HG02798 (cell line): ENCODE data around the gene TECTA.
"Not testable (repeated sequence)": the region's sequence is repeated elsewhere in the genome, so short reads cannot be mapped to it uniquely, and the experiment has no call there.

Source experiments
- ATAC-seq: cut with Tn5 transposase; IDR thresholded peaks from one replicate; pipeline ENCODE4 v1.9.1; 2021; ENCODE audit warnings: mild to moderate bottlenecking; ENCODE audit not compliant: unreplicated experiment, poor library complexity

Gene TECTA

DNA sequence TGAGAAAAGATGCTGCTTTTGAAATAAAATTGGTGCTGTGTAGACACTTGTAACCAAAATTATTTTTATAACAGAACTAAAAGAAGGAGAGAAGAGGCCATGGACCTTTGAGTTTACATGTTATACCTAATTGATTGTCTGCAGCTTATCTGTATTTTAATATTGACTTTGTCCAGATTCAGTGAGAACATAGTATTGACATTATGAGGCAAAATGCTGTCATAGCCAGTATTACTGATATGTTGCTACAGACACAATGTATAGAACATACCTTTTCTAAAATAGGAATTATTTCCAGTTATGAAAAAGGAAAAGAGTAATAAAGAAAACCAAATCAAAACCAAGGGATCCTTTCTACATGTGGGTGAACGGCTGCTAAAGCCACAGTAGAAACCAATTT lies 11.5 kb upstream of the TECTA start:
- ATAC-seq = no peak

DNA sequence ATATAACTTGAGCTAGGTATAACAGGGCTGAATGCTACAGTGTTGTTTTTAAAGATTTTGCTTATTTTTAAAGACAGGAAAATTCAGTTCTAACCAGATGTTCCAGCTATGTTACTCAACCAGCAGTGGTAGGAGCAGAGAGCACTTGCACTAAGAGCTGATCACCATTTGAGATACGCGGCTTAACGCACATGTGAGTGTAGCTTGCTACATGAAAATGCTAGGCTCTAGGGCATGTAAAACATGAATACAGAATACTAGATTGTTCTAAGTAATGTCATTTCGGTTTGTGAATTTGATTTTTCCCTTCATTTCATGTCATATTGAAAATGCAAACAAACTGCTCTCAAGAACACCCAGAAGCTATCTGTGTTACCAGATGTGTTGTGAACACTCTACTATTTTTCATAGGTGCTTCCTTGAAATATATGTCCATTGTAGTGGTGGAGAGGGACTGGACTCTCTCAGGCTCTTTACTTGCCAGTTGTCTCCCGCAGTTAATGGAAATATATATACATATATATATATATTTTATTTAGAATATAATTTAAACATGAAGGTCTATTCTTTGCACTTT lies 10.8 kb upstream of the TECTA start:
- ATAC-seq = no peak

DNA sequence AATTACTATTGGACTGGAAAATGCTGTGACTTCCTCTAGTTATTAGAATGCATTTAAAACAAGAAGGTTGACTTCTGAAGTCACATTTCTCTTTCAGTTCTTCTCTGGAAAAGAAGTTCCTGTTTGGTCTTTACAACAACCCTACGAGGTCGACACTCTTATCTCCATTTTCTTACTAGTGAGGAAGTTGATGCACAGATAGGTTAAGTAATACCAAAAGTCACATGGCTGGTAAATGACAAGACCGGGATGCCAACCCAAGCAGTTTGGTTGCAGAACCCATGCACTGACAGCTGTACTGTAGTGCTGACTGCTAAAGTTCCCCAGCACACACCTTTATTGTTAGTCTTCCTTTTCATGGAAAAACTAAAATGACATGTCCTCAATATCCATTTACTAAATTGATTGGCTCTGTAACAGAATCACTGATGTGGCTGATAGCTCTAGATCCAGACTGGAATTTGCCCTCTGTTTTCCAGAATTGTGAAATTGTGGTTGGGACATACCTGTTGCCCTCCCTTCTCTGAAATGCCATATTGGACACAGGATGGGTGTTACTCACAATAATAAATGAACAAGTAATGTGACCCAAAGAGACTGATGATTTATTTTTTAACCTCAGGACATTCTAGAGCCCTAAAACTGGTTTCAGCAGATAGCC lies 9.4 kb upstream of the TECTA start:
- no peak for ATAC-seq

DNA sequence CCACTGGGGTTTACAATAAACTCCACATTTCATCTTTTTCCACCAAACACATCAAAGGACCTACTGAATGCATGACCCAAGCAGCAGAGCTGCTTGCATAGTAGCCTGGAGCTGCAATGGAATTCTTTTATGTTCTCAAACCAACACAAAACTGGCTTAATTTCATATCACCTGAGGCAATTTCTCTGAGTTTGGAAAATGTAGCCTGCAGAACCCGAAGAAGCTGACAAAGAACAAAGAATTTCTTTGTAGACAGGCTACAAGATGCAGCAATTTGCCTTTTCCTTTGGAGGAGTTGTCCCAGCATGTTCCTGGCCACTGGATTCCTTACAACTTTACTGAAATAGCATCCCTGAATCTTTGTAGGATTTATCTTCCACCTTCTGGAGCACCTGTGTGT lies 5.5 kb upstream of the TECTA start:
- ATAC-seq = no peak

DNA sequence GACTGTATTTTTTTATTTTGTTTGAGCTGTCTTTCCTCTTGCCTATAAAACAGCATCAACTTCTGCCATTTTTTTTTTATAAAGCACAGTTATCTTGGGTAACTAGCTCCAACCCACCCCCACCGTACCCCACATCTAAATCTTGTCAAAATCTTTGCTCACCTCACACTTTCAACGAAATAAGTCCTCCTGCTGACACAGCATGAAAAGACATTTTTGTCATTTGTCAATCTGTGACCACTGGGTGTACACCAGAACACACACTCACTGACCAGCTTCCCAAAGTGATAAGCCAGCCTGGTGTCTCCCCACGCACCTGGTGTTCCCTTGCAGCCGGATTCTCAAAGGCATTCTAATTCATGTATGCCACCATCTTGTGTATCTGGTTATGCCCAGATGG lies 1.7 kb upstream of the TECTA start:
- ATAC-seq = no peak

DNA sequence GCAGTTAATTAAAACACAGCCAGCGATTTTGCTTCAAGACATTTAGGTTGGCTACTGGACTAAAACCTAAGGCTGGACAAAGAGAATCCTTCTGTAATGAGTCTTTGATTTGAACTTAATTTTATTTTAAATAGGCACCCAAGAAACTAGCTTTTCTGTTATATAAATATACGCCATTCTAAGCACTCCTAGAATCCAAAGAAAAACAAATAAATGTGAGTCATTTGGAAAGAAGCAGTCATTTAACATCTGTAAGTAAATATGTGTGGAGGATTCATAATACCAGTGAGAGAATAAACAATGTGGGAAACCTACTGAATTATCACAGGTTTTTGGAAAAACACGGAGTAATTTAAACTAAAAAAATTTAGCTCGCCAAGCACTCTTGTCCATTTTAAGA lies 1.2 kb upstream of the TECTA start:
- no peak for ATAC-seq

DNA sequence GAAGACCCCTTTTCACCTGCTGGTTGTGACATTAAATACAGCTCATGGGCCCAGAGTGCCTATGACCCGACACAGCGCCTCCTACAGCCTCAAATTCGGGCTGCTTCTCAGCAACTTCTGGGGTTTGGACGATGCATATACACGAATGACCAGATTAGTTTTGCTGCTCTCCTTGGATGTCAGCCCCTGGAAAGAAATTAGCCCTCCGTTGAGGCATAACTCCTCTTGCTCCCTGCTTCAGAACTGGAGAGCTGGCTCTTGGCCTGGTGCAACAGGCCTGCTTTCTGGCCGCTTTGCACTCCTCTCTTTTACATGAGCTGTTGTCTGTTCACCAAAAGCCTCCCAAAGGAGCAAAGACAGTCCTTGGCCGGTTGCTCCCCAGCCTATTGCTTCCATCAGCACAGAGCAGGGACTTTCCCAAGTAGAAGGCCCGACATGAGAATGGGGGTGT lies 3.3 kb downstream of the TECTA start:
- ATAC-seq = no peak

DNA sequence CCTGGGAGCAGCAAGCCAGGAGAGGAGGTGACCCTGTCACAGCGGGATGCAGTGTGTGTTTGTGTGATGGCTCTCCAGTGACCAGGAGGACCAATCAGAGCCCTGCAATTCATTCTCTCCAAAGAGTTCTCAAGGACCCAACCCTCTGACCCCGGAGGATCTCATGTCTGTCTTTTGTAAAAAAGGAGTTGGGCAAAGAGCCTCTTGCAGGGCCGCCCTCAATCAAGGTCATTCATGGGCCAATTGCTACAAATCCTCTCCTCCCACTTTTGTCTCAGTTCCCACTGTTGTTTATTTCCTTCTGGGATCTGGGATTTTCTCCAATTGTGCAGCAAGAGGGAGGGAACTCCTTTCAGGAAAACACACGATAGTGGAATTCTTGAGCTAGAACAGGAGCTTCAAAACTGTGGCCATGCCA lies 4.0 kb downstream of the TECTA start:
- no peak for ATAC-seq

DNA sequence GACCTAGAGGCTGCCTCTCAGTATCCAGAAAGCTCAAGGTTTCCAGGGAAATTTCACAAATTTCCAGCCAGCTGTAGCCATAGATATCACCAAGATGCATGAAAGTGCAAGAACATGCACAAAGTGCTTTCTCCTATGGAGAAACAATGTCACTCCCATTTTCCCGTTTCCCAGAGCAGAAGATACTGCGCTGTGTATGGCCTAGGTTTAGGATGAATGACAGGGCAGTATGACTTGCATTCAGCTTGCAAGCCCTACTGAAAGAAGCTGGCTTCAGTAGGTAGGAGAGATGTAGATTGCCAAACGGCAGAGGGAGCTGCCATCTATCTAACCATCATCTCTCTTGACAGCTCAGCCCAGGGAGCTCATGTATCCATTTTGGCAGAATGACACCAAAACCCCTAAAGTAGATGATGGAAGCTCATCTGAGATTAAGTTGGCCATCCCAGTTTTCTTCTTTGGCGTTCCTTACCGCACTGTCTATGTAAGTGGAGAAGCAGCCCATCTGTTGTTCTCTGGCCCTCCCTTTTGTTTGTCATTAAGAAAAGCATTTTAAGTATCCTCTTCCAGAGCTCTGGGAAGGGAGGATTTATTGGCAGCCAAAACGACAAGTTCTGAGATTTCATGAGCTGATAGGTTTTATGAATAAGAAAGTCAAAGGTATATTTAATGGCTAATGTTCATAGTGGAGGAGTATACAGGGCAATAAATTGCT lies 4.6 kb downstream of the TECTA start:
- no peak for ATAC-seq

DNA sequence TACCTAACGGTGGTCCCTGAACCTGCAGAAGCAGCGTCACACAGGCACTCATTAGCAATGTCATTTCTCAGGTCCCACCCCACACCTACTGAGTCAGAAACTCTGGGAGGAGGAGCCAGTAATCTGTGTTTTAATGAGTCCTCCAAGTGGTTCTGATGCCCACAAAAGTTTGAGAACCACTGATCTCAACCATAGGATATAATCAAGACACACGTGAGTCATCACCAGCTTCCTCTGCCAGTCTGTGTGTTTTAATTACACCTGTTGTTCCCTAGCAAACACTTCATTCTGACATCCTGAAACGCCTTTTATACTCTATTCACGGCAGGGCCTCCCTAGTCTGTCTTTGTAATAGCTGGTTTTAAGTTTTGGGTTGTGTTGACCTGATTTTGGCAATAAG lies 5.8 kb downstream of the TECTA start:
- ATAC-seq = no peak

DNA sequence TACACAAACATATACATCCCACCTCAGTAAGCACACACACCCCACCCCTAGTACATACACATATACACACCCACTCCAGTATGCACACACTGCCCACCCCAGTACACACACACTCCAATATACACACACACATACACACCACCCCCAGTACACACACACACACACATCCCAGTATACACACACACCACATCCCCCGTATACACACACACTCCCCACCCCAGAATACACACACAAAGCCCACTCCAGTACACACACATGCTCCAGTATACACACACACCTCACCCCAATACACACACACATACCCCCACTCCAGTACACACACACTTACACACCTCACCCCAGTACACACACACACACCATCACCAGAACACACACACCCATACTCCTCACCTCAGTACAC lies 7.4 kb downstream of the TECTA start:
- no peak for ATAC-seq

DNA sequence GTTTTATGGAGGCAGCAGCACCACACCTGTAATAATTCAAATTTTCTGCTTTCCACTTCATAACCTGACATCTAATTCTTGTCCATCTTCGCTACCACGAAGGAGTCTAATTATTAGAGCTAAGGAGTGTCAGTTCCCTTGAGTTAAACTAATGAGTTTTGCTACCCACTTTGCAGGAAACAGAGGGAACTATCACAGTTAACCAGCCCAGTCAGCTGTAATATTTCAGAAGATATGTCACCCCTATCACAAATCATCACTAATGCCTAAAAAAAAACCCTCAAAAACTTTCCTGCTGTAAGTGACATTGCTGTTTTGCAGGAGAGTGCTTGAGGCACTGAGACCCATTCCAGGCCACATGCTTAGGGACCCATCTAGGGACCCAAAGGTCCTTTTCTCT lies 8.4 kb downstream of the TECTA start:
- no peak for ATAC-seq

DNA sequence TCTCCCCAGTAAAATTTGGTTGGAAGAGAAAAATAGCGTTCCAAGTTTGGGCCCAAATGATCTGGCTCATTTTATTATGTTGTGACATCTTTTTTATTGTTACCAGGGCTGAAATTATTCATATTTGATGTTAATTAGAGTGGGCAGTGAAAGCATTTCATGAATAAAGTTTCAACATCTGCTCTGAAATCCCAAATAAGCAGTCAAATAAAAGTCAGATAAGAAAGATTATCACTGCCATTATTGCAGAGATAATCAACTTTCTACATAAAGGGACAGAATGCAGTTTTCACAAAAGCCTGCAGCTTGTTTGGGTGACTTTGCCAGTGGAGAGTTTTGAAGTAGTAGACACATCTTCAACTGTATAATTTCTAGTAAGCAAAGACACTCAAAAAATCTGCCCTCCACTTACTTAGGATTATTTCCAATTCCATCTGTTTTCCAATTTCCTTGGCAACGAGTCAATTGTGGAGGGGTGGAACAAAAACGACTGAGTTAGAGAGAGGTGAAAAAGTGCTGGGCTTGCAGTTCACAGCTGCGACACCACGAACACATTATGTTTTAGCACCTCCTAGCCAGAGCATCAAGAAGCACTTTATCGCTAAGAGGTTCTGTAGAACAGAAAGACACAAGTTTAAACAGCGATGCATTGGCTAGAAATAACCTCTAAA lies 9.0 kb downstream of the TECTA start:
- ATAC-seq = no peak

DNA sequence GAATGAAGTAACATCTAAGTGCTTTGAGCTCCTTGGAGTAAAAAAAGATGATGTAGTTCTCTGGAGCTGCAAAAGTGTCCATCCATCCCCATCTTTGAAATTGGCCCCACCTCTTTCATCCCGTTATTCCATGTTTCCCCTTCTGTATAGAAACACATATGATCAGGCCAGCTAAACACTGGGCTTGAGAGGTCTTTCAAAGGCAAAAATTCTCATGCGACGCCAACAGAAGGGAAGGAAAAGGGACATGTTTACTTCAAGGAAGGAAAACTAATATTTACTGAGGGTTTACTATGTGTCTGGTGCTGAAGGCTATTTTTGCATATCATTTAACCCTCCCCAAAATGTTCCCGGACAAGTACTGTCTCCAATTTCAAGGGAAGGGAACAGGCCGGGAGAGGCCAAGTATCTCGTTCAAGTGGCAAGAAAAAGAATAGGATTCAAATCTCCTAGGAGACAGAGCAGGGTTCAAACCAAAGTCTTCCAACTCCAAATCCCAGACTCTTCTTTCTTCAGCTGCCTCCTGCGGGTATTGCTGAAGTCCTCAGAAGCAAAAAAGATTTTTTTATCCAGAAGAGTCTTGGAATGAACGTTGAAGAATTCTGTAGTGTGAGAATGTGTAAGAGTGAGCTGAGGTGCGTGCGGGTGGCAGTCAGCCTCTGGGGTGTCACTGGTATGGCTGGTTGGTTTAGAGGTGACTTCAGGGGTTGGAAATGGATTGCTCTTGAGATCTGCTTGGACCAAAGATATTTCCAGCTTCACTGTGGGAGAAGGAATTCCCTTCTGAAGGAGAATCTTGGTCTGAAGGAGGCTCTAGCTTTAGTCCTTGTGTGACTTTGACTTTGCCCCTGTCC lies 10.1 kb downstream of the TECTA start:
- no peak for ATAC-seq

DNA sequence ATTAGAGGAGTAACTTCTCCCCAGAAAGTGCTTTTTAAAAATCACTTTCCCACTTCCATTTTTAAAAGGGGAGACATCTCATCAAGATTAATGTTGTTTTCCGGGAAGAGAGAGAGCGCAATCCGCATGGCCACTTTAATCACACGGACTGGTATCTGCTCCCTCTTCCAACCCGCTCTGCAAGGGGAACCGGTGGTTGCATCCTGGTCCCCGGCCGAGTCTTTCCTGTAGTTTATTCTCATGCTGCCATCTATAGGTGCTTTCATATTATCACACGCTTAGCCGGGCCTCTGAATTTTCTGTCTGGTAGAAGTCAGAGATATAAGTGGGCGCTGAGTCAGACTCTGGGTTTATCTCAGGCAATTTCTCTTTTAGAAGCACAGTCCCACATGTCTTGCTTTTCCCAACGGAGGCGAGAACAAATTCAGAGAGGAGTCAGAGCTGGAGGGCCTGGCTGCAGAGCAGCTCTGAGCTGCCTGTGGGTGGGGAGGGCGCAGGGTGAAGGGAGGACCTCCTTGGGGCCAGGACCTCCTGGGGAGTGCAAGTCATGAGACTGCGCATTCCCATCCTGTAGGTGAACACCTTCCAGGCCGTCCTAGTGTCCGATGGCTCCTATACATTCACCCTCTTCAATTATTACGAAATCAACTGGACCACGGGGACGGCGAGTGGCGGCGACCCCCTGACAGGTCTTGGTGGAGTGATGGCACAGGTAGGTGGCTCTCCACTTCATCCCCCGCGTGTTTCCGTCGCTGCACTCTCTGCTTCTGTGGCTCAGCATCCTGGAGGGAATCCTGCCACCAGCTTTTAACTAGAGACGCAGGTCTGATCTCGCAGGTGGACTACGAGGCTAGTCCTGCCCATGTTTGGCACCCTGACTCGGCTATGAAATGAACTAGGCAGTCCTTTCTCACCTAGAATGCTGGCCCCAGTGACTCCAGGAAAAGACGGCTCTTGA lies 11.7 kb downstream of the TECTA start:
- no peak for ATAC-seq

DNA sequence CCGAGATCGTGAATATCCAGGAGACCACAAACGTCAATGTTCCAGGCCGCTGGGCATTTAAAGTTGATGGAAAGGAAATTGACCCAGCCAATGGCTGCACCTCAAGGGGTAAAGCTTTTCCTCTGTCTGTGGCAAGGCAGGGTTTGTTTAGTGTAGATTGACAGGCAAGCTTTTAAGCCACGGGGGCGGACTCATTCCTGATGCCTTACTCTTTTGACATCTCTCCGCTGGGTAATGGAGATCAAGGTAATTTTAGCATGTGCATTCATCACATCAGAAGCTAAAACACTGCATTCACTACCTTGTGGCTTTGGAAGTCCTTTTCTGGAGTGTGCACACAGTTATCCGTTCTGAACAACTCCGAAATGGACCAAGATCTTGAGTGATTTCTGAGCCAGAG lies 12.6 kb downstream of the TECTA start:
- no peak for ATAC-seq

DNA sequence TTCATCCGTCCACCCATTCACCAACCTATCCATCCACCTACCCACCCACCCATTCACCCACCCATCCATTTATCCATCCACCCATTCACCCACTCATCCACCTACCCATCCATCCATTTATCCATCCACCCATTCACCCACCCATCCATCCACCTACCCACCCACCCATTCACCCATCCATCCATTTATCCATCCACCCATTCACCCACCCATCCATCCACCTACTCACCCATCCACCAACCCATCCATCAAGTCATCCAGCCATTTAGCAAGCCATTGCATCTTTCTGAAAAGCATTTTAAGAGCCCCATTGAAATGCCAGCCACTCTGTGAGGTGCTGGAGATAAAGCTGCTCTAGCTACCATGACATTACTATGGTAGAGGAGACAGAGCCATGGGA lies 14.0 kb downstream of the TECTA start:
- not testable (repeated sequence) for ATAC-seq

DNA sequence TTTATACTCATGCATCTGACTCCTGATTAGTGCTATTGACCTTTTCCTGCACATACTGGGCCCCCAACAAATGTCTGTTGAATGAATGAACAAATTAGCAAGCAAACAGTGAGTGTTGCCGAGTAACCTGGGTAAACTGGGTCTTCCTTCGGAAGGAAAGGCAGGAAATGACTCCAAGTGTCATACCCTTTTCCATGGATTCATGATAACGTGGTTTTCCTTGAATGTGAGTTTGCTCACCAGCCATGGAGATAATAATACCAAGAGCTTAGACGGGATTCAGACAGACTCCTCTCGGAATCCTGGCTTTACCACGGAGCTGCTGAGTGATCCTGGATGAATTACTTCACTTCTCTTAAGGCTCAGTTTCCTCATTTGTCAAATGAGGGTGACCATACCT lies 16.7 kb downstream of the TECTA start:
- ATAC-seq = no peak

DNA sequence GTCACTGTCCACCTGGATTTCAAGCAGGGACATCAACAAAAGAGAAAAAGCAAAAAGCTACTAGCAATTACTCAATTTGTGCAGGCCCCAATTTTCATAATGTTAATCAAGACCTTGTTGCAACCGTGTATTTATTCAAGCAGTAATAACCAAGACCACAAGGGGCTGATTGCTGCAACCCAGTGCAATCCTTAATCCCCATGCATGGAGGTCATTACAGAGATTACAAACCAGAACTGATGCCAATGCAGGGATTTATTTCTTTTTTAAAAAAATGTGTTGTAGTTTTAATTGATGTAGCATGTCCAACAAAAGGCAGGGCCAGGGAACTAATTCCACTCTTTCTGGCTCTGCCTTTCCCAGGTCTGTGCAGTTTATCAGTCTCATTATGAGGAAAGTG lies 18.4 kb downstream of the TECTA start:
- no peak for ATAC-seq
